Memory B cell (primary cell): ENCODE measurements around the gene ZFP36.

ENCODE experiments used
- ATAC-seq: fragments of 150-1000 bp; cut with Tn5 transposase; 2 replicates; pipeline ENCODE4 v1.10.0; 2021; ENCODE audit warnings: low read depth, mild to moderate bottlenecking, moderate library complexity
- DNase-seq, 2 donors: peaks; one replicate each; pipeline ENCODE4 v3.0.0; 2022; ENCODE audit warnings: low spot score in 2 of 2
- H3K27ac Mint-ChIP-seq: one replicate; pipeline ENCODE4 v1.8.0; 2022; ENCODE audit warnings: mild to moderate bottlenecking, moderate library complexity, mixed read lengths
- H3K27me3 Mint-ChIP-seq: one replicate; pipeline ENCODE4 v1.8.0; 2022; ENCODE audit warnings: mixed read lengths
- H3K36me3 Mint-ChIP-seq: one replicate; pipeline ENCODE4 v1.8.0; 2022; ENCODE audit warnings: mild to moderate bottlenecking, mixed read lengths
- H3K4me1 Mint-ChIP-seq: one replicate; pipeline ENCODE4 v1.8.0; 2022; ENCODE audit warnings: mixed read lengths
- H3K4me3 Mint-ChIP-seq: one replicate; pipeline ENCODE4 v1.8.0; 2022; ENCODE audit warnings: mild to moderate bottlenecking, moderate library complexity, mixed read lengths
- H3K9me3 Mint-ChIP-seq: one replicate; pipeline ENCODE4 v1.8.0; 2022; ENCODE audit warnings: mixed read lengths

ZFP36 gene

GRCh38 chr19:39406656-39407409 lies at the start of gene ZFP36:
Gene ZFP36 (plus strand): TSS chr19:39406847. CDS start chr19:39406905, 58 bp downstream.
- DNase-seq (peak; percentile 91 to 93), ATAC-seq (peak; percentile 19)
- H3K4me3 Mint-ChIP-seq: peak within 1 kb of the TSS; percentile 96
- H3K27me3 Mint-ChIP-seq: no peaks in the 10 kb centered on the region
- H3K36me3 Mint-ChIP-seq: peaks cover 23% of the 10 kb centered on the region
- H3K9me3 Mint-ChIP-seq: no peaks in the 10 kb centered on the region
- H3K27ac Mint-ChIP-seq: peak within 1 kb of the TSS; percentile 96
- peaks cover 49% of the 10 kb centered on the region for H3K4me1 Mint-ChIP-seq

DNA sequence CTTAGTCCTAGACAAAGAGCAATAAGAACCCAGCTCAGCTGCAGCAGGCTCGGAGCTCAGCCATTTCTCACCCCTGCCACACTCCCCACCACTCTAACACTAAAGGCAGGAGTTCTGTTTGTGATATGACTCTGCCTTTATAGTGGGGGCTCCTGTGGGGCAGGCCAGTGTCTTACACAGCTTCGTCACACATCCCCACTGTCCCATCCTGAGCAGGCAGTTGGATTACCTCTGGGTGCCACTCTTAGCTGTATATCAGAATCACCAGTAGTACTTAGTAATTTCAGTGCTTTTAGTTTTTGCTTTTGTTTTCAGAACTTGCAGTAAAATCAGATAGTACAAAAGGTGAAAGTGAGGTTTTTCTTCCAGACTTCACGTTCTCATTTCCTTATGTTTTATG lies 47.6 kb upstream of the ZFP36 start:
- H3K27ac Mint-ChIP-seq: no peak overlapping the region
- peaks cover 33% of the 10 kb centered on the region for H3K36me3 Mint-ChIP-seq
- peaks cover 26% of the 10 kb centered on the region for H3K4me1 Mint-ChIP-seq
- H3K4me3 Mint-ChIP-seq: no peak overlapping the region
- H3K27me3 Mint-ChIP-seq: no peaks in the 10 kb centered on the region
- ATAC-seq: no peak
- no peak for DNase-seq
- no peaks in the 10 kb centered on the region for H3K9me3 Mint-ChIP-seq

DNA sequence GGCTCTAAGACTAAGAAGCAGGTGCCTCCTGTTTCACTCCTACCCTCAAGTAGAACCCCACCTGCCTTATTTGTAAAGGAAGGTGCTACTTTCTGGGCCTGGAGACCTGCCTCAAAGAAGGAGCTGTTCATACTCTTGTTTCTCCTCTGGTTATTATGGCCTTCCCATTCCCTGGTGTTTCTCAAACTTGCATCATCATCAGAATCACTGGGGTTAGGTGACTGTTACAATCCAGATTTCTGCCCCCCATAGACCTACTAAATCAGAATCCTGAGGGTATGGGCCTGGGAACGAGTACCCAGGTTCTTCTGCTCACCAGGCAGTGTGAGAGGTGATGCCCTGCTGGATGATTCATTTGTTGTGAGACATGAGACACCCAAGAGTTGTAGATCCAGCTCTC lies 46.0 kb upstream of the ZFP36 start:
- Mint-ChIP-seq H3K4me3 (no peak overlapping the region), H3K4me1 (peaks cover 30% of the 10 kb centered on the region), H3K27me3 (no peaks in the 10 kb centered on the region), H3K27ac (peak overlapping the region; percentile 22), H3K9me3 (no peaks in the 10 kb centered on the region), H3K36me3 (peaks cover 26% of the 10 kb centered on the region)
- DNase-seq (no peak), ATAC-seq (no peak)

- Mint-ChIP-seq H3K9me3 (no peaks in the 10 kb centered on the region), H3K27ac (peak overlapping the region; percentile 93), H3K4me1 (peaks cover 31% of the 10 kb centered on the region), H3K36me3 (peaks cover 18% of the 10 kb centered on the region), H3K27me3 (no peaks in the 10 kb centered on the region), H3K4me3 (peak overlapping the region; percentile 54)
- ATAC-seq (peak; percentile 9), DNase-seq (no peak)
Measured at GRCh38 chr19:39362682-39363657, 43.7 kb upstream of the ZFP36 start.

DNA sequence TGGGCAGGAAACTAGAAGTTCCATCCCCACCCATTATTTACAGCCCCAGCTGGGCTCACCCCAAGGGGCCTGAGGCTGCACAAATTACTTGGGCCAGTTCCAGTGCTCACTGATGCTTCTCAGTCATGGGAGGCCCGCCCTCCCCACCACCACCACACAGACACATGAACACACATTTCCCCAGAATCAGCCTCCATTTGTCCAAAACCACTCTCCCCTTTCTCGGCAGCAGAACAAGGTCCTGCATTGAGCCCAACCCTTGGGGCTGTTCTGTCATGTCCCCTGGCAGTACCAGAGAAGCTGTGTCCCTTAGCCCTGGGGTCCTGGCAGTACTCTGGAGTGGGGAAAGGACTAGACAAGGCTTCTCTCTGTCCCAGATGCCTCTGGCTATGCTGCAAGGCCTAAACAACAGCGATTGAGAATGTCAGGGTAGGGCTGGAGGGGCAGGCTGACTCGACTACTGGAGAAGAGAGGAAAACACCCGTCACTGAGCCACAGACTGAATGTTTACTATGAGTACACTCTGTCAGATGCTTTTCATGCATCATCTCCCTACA lies 42.7 kb upstream of the ZFP36 start:
- Mint-ChIP-seq H3K36me3 (peaks cover 23% of the 10 kb centered on the region), H3K27ac (peak overlapping the region; percentile 93), H3K27me3 (no peaks in the 10 kb centered on the region), H3K4me3 (peak overlapping the region; percentile 54), H3K4me1 (peaks cover 31% of the 10 kb centered on the region), H3K9me3 (no peaks in the 10 kb centered on the region)
- peak; percentile 88 for ATAC-seq
- no peak for DNase-seq

GRCh38 chr19:39365531-39365930 lies 41.1 kb upstream of the ZFP36 start:
- Mint-ChIP-seq H3K27ac (no peak overlapping the region), H3K36me3 (peaks cover 22% of the 10 kb centered on the region)
- ATAC-seq: no peak

DNA sequence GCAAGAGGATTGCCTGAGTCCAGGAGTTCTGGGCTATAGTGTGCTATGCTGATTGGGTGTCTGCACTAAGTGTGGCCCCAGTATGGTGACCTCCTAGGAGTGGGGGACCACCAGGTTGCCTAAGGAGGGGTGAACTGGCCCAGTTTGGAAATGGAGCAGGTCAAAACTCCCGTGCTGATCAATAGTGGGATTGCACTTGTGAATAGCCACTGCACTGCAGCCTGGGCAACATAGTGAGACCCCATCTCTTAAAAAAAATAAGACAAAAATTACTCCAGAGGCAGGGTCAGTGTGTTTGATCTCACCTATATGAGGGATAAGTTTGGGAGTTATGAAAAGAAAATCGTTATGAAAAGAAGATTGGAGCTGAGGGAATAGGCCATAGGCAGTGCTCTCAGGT lies 37.4 kb upstream of the ZFP36 start:
- DNase-seq: no peak
- H3K36me3 Mint-ChIP-seq: peaks cover 31% of the 10 kb centered on the region
- H3K4me3 Mint-ChIP-seq: no peak overlapping the region
- no peak overlapping the region for H3K27ac Mint-ChIP-seq
- H3K4me1 Mint-ChIP-seq: peaks cover 6% of the 10 kb centered on the region
- H3K27me3 Mint-ChIP-seq: no peaks in the 10 kb centered on the region
- ATAC-seq: no peak
- no peaks in the 10 kb centered on the region for H3K9me3 Mint-ChIP-seq

More at GRCh38 chr19:39365531-39365930, 41.1 kb upstream of the ZFP36 start:
- Mint-ChIP-seq H3K4me1 (peaks cover 30% of the 10 kb centered on the region), H3K9me3 (no peaks in the 10 kb centered on the region), H3K4me3 (no peak overlapping the region), H3K27me3 (no peaks in the 10 kb centered on the region)
- no peak for DNase-seq

GRCh38 chr19:39370735-39371134 lies 35.9 kb upstream of the ZFP36 start:
- no peak for DNase-seq
- Mint-ChIP-seq H3K27ac (no peak overlapping the region), H3K4me1 (peaks cover under 1% of the 10 kb centered on the region), H3K36me3 (peaks cover 31% of the 10 kb centered on the region), H3K27me3 (no peaks in the 10 kb centered on the region), H3K9me3 (no peaks in the 10 kb centered on the region), H3K4me3 (no peak overlapping the region)
- no peak for ATAC-seq

- no peak for ATAC-seq
- Mint-ChIP-seq H3K4me3 (no peak overlapping the region), H3K4me1 (no peaks in the 10 kb centered on the region), H3K27me3 (no peaks in the 10 kb centered on the region), H3K27ac (peak overlapping the region; percentile 10), H3K36me3 (peaks cover 37% of the 10 kb centered on the region), H3K9me3 (no peaks in the 10 kb centered on the region)
- DNase-seq: no peak
Measured at GRCh38 chr19:39372047-39372802, 34.4 kb upstream of the ZFP36 start.

- H3K9me3 Mint-ChIP-seq: no peaks in the 10 kb centered on the region
- no peaks in the 10 kb centered on the region for H3K4me1 Mint-ChIP-seq
- H3K4me3 Mint-ChIP-seq: no peak overlapping the region
- H3K27me3 Mint-ChIP-seq: no peaks in the 10 kb centered on the region
- H3K36me3 Mint-ChIP-seq: peaks cover 39% of the 10 kb centered on the region
- no peak for ATAC-seq
- peak overlapping the region; percentile 75 for H3K27ac Mint-ChIP-seq
- DNase-seq: no peak
Measured at GRCh38 chr19:39372941-39373340, 33.7 kb upstream of the ZFP36 start.

DNA sequence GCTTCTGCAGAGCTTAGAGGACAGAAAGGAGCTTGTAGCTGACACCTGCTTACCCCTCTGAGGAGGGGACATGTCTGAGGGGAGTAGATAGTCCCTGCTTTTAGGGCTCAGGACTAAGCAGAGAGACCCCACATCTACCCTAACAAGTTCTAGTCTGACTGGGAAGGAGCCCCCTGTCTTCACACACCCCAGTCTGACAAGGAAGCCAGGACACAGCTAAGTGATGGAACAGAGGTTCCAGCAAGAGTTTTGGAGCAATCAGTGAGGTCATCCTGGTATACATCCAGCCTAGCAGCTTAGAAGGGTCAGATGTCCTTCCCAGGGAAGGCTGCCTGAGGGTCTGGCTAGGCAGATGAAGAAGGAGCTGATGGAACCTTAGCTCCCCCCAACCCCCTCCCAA lies 30.7 kb upstream of the ZFP36 start:
- Mint-ChIP-seq H3K27me3 (no peaks in the 10 kb centered on the region), H3K4me3 (no peak overlapping the region), H3K4me1 (no peaks in the 10 kb centered on the region), H3K36me3 (peaks cover 33% of the 10 kb centered on the region), H3K27ac (no peak overlapping the region), H3K9me3 (no peaks in the 10 kb centered on the region)
- DNase-seq (no peak), ATAC-seq (no peak)

DNA sequence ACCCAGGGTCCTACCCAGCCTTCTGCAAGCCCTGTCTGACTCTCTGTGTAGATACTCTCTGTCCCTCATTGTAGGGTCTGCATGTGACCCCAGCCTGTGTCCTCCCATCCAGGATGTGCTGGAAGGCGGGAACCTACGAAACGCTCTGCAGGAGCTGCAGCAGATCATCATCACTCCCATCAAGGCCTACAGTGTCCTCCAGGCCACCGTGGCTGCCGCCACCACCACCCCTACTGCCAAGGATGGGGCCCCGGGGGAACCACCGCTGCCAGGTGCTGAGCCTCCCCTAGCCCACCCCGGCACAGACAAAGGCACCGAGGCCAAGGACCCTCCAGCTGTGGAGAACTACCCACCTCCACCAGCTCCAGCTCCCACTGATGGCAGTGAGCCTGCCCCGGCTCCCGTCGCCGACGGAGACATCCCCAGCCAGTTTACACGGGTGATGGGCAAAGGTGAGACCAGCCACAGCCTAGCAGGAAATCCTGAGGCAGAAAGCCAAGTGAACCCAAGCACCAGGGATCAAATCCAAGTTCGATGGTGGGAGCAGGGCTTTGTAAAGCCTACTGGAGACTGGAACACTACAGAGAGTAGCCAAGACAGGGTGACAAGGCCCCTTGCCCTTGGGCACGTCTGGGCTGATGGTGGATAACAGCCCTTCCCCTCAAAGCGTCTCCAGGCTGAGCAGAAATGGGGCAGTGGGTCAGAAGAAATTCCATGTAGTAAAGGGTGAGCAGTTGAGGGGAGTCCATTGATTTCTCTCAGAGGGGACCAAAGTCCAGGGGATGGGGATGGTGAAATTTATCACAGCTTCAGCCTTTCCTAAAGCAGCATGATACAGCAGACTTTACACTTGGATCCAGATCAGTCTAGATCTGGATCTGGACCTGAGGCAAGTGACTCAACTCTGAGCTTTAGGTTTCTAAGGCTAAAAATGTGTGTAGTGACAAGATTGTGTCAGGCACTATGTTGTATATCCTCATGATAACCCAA lies 29.0 kb upstream of the ZFP36 start:
- Mint-ChIP-seq H3K27ac (no peak overlapping the region), H3K9me3 (no peaks in the 10 kb centered on the region), H3K4me3 (no peak overlapping the region), H3K36me3 (peaks cover 34% of the 10 kb centered on the region), H3K27me3 (no peaks in the 10 kb centered on the region), H3K4me1 (no peaks in the 10 kb centered on the region)
- no peak for DNase-seq
- ATAC-seq: no peak
